Body of pancreas (tissue), 4 donors: Measurements from ENCODE around the gene DSCAM.

Experiments used
- POLR2A ChIP-seq, 3 donors: fragments of 450-650 bp; IDR thresholded peaks; one replicate each; pipeline ENCODE4 v1.6.1; 2016; ENCODE audit warnings: antibody characterized with exemption in 3 of 3, mild to moderate bottlenecking in 2 of 3
- TF ChIP-seq, protein P1 (sequence below), 7 experiments: fragments of 450-650 bp in 4 of 7; fragments of 200-600 bp in 3 of 7; sonication (generic) in 3 of 7; IDR thresholded peaks; one replicate each; pipeline ENCODE4 v1.5.1; 2016 to 2019; ENCODE audit warnings: antibody characterized with exemption in 7 of 7

DNA sequence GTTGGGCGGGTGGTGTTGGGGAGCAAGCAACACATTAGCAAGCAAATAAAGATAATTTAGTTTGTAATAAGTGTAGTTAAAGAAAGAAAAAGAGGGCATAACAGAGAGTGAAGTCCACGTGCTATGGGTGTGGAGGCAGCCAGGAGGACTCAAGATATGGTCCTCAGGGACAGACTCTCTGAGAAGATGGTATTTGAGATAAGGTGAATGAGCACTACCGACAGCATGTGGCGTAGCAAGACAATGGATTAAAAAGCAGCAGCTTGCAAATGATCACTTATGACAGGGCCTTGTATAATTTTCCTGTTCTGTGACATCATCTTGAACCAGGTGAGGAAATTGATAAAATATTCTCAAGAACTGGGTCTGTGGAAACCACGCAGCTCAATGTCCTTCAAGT, 491.9 kb downstream of the DSCAM start:
- TF ChIP-seq, protein P1, sequence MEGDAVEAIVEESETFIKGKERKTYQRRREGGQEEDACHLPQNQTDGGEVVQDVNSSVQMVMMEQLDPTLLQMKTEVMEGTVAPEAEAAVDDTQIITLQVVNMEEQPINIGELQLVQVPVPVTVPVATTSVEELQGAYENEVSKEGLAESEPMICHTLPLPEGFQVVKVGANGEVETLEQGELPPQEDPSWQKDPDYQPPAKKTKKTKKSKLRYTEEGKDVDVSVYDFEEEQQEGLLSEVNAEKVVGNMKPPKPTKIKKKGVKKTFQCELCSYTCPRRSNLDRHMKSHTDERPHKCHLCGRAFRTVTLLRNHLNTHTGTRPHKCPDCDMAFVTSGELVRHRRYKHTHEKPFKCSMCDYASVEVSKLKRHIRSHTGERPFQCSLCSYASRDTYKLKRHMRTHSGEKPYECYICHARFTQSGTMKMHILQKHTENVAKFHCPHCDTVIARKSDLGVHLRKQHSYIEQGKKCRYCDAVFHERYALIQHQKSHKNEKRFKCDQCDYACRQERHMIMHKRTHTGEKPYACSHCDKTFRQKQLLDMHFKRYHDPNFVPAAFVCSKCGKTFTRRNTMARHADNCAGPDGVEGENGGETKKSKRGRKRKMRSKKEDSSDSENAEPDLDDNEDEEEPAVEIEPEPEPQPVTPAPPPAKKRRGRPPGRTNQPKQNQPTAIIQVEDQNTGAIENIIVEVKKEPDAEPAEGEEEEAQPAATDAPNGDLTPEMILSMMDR (IDR thresholded peaks at IDR 0.05): no peak
- no peak for TF ChIP-seq POLR2A (IDR thresholded peaks at IDR 0.05)
